ENCODE results near the gene KYNU. TPM values are rescaled to one million over a fixed set of nuclear protein-coding genes. Genes with fewer than 3 reads are reported as not detected.
"Not testable (repeated sequence)": the region's sequence is repeated elsewhere in the genome, so short reads cannot be mapped to it uniquely, and the experiment has no call there.

The KYNU gene
- 1.1 TPM for total RNA-seq
- long read RNA-seq, result 0 reads

DNA sequence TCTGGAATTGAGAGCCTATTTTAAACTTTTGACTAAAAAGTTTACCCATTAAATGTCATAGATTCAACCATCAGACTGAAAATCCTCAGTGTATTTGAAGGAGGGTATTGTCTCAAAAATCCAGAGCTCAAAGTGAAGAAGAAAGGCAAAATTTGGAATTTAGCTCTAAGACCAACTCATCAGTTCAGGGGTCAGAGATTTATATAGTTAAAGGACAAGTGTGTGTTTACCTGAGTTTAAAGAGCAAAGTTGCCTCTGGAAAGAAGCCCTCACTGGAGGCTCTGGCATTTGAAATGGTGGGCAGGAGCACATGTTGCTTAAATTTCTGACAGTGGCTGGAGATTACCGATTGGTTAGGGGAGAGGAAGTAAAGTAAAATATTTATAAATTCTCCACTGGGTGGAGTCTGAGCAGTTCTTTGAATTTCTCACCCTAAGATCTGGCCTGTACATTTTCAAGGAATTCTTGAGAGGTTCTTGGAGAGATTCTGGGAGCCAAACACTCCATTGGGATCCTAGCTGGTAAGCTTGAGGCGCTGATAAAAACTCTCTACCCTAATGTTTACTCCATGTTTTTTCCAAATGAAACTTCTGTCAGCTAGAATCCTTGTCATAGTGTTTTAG lies at the start of gene KYNU:
Gene KYNU, plus strand, starts transcription at position 449 of the 623 bp plus-strand sequence. CDS start 7,704 bp downstream, outside the sequence.
- DNase-seq (ENCODE audit: missing footprints), result no peak
- ATAC-seq, result no peak
- intact Hi-C loops (cut with DNase I), result no loop called here

DNA sequence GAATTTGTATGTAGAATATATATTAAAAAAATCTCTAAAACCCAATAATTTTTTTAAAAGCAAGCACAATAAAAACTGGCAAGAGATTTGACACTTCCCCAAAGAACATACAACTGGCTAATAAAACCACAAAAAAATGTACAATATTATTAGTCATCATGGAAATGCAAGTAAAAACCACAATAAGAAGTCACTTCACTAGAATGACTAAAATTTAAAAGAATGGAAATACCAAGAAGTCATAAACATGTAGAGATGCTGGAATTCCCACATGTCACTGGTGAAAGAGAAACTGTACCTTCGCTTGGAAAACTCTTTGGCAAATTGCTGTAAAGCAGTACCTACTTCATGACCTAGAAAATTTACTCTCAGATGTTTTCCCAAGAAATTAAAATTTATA lies 43.4 kb upstream of the KYNU start:
- intact Hi-C loops (cut with DNase I), result no loop called here
- no peak for DNase-seq (ENCODE audit: missing footprints)
- no peak for ATAC-seq

DNA sequence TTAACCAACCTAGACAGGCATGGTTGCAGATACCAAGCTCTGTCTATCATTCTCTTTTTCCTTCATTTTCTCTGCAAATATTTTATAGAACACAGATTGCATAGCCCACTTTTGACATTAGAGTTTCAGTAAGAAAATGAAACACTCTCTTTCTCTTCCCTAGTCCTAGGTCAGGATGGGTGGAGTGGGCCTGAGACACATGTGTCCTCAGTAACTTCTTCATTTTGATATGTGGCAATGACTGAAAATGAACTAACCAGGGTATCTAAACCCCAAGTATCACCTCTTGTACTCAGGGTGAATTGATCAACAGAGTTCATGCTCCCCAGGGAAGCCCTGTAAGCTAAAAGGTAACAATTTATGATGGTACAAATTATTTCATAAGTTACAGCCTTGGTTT lies 37.0 kb upstream of the KYNU start:
- intact Hi-C loops (cut with DNase I), result no loop called here
- DNase-seq (ENCODE audit: missing footprints), result no peak
- no peak for ATAC-seq

DNA sequence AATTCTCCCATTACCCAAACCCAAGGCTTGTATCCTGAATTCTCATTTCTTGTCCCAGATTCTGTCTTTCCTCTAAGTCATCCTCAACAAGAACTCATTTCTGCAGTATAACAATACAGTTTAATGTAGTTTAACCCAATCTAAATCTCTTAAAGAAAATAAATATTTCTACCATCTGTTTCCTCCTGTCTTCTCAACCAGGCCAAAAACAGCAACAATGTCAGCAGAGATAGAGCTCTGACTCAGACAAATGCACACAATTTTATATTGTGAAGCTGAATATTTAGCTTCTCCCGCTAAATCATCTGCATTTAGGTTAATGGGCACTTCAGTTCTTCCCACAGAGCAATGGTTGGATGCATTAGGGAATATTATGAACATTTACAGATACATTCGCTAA lies 35.7 kb upstream of the KYNU start:
- intact Hi-C loops (cut with DNase I), result no loop called here
- no peak for ATAC-seq
- no peak for DNase-seq (ENCODE audit: missing footprints)

DNA sequence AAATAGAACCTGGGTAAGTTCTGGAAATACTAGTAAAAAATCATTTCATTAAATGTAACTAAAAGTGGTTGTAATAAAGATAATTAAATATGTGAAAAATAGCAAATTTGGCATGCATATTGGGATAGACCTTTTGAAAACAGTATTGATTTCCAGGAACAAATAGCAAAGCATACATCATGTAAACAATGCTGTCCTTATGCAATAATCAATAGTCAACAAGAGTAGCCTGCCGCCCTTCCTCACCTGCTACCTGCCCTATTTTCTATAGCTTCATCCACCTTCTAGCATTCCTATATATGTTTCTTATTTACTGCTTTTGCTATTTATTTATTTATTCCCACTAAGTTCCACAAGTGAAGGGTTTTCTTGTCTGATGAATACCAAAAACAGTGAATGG lies 35.1 kb upstream of the KYNU start:
- ATAC-seq (no peak), DNase-seq (ENCODE audit: missing footprints) (no peak)
- intact Hi-C loops (cut with DNase I), result no loop called here

DNA sequence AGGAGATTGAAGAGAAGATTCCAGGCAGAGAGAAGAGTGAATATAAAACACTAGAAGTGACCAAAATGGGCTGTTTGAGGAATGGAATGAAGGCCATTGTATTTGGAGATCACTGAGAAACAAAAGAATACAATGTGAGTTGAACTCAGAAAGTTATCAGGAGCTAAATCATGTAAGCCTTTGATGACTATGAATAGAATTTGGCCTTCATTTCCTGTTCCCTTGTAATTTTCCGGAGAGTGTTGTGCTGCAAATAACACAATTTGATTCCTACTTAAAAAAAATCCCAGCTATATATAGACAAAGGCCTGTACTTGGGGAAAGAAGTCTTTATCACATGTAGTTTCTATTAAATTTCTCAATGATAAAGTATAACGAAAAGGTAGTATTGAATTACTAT lies 33.7 kb upstream of the KYNU start:
- intact Hi-C loops (cut with DNase I), result no loop called here
- DNase-seq (ENCODE audit: missing footprints), result no peak
- ATAC-seq, result no peak

DNA sequence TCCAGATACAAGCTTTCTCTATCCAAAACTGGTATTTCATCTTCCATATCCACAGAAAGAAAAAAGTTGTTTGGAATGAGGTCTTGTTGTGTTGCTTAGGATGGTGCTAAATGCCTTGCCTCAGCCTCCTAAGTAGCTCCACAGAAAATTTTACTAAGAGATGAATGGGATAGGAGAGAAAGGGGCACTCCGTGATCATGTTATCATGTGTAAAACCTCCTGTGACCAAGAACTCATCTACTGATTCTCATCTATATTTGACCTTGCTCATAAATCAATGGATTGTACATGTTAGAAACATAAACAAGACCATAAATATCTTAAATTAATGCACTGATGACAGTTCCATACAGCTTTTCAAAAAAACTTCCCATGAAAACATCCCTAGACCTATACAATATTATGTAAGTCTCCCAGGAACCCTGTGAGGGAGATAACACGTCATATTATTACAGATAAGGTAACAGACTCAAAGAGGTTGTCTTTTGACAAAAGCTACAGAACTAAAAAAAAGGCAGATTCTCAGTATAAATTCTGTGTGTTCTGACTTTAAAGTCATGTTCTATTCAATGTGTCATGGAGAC lies 29.3 kb upstream of the KYNU start:
- intact Hi-C loops (cut with DNase I), result no loop called here
- no peak for ATAC-seq
- DNase-seq (ENCODE audit: missing footprints), result no peak

DNA sequence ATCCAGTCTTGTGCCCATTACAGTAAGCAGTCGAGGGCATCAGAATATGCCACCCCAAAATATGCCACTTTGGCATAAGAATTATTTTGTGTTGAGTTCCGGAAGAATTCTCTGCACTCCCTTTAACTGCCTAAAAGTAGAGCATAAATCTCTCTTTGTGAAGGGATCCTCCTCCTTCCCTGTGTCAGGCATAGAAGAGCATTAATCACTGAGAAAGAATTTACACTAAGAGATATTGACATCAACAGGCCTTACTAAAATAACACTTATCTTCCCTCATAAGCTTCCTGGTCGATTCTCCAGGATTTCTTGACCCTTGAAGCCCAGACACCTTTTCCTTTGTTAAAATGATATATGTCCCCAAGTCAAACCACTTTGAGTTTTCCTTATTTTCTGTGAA lies 27.6 kb upstream of the KYNU start:
- intact Hi-C loops (cut with DNase I), result no loop called here
- ATAC-seq (no peak), DNase-seq (ENCODE audit: missing footprints) (no peak)

DNA sequence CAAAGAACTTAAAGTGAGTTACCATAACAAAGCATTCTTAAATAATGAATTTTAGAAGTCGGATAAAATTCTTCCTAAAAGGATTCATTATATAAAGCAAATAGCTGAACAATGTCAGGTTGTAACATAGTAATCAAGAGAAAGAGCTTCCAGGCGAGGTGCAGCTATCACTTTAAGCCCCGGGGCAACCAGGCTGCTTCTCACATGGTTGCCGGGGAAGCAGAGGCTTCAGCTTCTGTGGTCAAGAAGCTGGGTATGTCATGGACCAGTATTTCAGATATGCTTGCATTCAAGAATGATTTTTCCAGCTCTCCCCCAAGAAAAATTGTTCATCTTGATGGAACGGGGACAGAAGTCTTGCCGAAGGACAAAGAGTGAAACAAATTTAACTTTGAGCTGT lies 23.6 kb upstream of the KYNU start:
- ATAC-seq (no peak), DNase-seq (ENCODE audit: missing footprints) (no peak)
- intact Hi-C loops (cut with DNase I), result no loop called here

DNA sequence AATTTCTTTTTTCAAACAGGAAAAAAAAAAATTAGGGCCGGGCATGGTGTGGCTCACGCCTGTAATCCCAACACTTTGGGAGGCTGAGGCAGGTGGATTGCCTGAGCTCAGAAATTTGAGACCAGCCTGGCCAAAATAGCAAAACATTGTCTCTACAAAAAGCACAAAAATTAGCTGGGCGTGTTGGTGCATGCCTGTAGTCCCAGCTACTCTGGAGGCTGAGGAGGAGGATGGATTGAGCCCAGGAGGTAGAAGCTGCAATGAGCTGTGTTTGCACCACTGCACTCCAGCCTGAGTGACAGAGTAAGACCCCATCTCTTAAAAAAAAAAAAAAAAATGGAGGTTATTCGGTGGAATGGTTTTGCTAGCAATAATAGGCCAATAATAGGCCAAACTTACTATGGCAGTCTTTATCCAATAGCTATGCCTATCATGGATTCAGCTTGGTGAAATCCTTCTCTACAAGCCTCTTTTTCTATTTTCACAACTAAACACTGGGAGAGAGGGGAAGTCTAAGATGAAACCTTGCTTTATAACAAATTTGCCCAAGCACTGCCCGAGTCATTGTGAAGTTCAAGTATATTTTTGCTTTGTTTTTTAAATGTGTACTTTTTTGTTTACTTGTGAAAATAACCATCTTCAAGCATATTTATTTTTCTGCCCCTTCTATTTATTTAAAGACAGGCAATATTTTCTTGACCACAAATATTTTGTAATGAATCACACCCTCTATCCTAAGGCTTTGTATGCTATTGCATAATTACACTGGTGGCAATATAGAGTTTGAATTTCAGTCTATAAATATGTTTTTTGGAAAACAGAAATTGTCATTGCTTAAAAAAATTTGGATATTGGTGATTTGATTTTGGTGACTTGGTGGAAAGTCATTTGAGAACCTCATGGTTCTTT lies 20.0 kb upstream of the KYNU start:
- DNase-seq (ENCODE audit: missing footprints) (no peak), ATAC-seq (no peak)
- intact Hi-C loops (cut with DNase I), result no loop called here

DNA sequence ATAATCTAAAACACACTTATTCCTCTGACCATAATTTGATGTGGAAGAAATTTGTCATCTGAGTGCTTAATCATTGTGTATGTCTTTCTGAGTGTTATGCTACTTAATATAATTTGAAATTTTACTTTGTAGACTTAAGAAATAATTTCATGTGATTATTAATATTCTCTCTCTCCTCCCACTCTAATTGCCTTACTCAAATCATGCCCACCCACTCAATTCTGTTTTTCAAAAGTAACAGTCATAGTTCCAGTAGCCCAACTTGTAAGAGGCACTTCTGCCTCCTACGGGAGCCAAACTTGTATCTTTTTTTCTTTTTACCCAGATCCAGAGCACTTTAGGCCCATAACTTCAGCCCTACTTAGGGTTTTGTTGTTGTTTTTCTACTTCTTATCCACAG lies 18.5 kb upstream of the KYNU start:
- intact Hi-C loops (cut with DNase I), result no loop called here
- no peak for DNase-seq (ENCODE audit: missing footprints)
- no peak for ATAC-seq

DNA sequence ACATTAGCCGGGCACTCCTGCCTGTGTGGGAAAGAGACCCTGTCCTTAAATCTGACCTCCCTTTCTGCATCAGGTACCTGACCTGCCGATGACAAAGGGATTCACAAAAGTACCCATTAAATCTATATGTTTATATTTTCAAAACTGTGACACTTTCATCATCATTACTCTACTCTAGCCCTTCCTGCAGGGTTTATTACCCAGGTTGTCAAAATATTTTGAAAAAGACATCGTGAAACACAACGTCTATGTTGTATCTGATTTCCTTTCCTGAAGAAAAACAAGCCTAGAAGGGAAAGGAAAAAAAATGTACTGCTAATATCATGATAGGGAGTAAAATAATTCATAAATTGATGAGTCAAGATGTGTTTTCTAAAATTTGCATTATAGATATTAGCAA lies 15.2 kb upstream of the KYNU start:
- ATAC-seq (no peak), DNase-seq (ENCODE audit: missing footprints) (no peak)
- intact Hi-C loops (cut with DNase I), result no loop called here

DNA sequence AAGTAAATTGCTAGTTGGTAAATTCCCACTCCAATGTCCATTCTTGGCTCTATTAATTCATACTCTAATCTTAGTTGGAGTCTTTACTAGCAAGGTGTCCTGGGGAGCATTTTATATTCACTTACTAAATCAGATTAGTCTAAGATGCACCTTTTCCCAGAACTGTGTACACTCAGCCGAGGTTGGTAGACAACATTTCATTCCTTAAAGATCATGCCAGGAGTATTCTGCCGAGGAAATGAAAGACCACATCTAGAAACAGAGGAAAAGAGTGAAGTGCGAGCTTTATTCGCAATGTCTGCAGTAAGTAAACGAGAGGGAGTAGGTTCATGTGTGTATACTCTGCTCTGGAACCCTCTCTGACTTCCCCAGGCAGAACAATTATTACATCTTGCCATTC lies 14.6 kb upstream of the KYNU start:
- DNase-seq (ENCODE audit: missing footprints) (no peak), ATAC-seq (no peak)
- intact Hi-C loops (cut with DNase I), result no loop called here

DNA sequence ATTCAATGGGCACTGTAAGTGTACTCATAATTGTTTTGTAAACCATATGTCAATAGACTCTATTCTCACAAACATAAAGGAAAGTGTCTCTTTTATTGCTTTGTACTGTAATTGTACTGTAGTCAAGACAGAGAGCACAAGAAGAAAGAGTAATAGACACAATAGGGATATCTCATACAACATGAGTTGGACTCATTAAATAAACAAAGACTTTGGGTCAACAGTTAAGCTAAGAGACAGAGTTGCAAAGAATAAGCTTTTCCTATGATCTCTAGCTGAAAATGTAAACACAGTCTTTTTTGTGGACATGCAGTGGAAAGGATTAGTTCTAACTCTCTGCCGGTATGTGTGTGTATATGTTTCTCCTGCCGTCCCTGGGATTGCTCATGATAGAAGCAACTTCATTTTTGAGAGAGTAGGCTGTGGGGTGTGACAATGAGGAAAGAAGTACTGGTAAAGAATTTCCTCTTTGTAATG lies 13.9 kb upstream of the KYNU start:
- ATAC-seq (no peak), DNase-seq (ENCODE audit: missing footprints) (no peak)
- intact Hi-C loops (cut with DNase I), result no loop called here

DNA sequence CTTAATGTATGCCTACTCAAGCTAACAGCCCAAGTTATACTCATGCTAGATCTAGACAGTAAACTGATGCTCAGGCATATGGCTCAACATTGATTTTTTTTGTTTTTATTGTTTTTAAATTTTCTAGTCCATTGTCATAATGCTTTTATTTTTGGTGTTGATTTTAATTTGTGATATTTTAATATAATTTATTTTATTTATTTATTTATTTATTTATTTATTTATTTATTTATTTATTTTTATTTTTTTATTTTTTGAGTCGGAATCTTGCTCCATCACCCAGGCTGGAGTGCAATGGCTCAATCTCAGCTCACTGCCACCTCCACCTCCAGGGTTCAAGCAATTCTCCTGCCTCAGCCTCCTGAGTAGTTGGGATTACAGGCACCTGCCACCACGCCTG lies 12.9 kb upstream of the KYNU start:
- DNase-seq (ENCODE audit: missing footprints); ATAC-seq; intact Hi-C loops (cut with DNase I): not testable (repeated sequence)

DNA sequence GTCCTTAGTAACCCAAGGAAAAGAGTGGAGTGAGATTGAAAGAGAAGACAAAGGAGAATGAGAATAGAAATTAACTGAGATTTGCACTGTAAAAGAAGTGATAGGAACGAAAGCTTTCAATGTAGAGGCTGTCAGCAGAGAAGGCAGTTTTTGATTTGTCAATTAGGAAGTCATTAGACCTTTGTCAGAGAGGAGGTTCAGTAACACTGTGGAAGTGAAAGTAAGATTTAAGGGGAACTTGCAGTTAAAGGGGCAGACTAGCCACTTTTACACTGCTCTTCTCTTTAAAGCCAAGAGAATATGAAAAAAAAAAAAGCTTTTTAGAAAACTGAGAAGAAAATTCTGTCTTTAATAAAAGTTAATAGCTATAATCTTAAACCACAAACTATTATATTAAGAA lies 11.5 kb upstream of the KYNU start:
- no peak for ATAC-seq
- no peak for DNase-seq (ENCODE audit: missing footprints)
- intact Hi-C loops (cut with DNase I), result no loop called here

DNA sequence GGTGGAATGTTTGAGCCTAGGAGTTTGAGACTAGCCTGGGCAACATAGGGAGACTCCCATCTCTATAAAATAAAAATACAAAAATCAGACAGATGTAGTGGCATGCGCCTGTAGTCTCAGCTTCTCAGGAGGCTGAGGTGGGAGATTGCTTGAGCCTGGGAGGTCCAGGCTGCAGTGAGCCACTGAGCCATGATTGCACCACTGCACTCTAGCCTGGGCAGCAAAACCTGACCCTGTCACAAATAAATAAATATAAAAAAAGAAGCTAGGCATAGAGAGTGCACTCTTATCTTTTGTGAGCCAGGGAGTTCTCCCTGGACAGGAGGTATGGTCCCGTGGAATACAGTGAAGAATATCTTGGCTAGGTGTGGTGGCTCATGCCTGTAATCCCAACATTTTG lies 11.0 kb upstream of the KYNU start:
- no peak for ATAC-seq
- intact Hi-C loops (cut with DNase I), result no loop called here

DNA sequence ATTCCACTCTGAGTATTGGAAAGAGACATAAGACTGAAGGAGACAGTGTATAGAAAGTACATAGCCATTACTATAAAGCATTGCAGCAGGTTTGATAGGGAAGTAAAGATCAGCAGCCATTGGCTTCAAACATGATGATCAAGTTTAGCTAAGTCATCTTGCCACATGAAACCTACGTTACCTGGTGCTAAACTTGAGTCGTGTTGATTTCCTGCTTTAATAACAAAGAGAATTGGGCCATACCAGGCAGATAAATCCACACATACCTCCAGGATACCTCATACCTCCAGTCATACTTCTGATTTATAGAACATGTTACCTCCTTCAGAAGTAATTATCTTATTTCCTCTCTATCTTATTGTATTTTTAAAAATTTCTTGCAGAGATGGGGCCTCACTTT lies 10.3 kb upstream of the KYNU start:
- DNase-seq (ENCODE audit: missing footprints), result no peak
- intact Hi-C loops (cut with DNase I), result no loop called here
- no peak for ATAC-seq

More for the DNA sequence above, 11.0 kb upstream of the KYNU start:
- no peak for DNase-seq (ENCODE audit: missing footprints)

DNA sequence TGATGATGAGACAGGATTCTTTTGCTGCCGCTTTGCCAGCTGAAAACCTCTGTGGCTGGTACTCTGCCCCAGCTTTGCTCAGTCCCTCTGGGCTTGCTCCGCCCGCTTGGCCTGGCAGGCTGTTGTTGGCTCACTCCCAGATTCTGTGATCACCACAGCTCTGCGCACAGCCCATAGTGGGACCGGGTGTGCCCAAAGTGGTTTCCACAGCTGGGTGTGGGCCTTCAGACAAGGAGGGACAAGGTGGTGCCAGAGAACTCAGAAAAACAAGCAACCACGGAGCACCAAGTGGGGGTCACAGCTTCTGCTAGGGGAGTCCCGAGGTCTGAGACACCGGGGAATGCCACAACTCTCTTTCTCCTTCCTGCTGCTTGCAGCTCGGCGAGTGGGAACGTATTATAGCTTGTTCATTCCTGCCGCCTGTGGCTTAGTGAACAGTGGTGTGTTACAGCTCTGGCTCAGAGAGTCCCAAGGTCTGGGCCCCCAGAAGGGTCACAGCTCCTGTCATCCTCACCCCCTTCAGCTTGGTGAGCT lies 9.2 kb upstream of the KYNU start:
- peak; percentile 78 for DNase-seq (ENCODE audit: missing footprints)
- peak; percentile 87 for ATAC-seq
- intact Hi-C loops (cut with DNase I), result no loop called here

DNA sequence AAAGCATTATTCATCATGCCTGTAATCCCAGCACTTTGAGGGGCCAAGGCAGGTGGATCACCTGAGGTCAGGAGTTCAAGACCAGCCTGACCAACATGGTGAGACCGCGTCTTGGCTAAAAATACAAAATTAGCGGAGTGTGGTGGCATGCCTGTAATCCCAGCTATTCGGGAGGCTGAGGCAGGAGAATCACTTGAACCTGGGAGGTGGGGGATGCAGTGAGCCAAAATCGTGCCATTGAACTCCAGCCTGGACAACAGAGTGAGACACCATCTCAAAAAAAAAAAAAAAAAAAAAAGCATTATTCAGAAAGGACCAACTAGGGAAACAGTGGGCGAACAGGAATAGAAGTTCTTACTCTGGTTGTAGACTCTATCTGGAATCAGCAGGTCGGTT lies 8.4 kb upstream of the KYNU start:
- ATAC-seq; intact Hi-C loops (cut with DNase I); DNase-seq (ENCODE audit: missing footprints): not testable (repeated sequence)
